NCI-H748 (cell line): ENCODE results near the gene BAIAP2.
"Not testable (repeated sequence)": the region's sequence is repeated elsewhere in the genome, so short reads cannot be mapped to it uniquely, and the experiment has no call there.

Experiments used
- DNase-seq: peaks from one replicate; lab custom pipeline; 2025; ENCODE audit not compliant: unreplicated experiment; lab: John Stamatoyannopoulos, UW

Gene BAIAP2

GRCh38 chr17:81154016-81154415, 119.1 kb downstream of the BAIAP2 start:
- not testable (repeated sequence) for DNase-seq

GRCh38 chr17:81154961-81155360, 120.0 kb downstream of the BAIAP2 start:
- DNase-seq, result no peak

- DNase-seq, result no peak
These were observed 122.2 kb downstream of the BAIAP2 start for GRCh38 chr17:81156866-81157805.

- no peak for DNase-seq
These were observed 123.1 kb downstream of the BAIAP2 start for GRCh38 chr17:81157848-81158687.

GRCh38 chr17:81158688-81159590, 124.0 kb downstream of the BAIAP2 start:
- no peak for DNase-seq

GRCh38 chr17:81159611-81160265, 124.8 kb downstream of the BAIAP2 start:
- no peak for DNase-seq

GRCh38 chr17:81160306-81160705, 125.4 kb downstream of the BAIAP2 start:
- DNase-seq, result no peak

- peak; percentile 19 for DNase-seq
These were observed 125.9 kb downstream of the BAIAP2 start for GRCh38 chr17:81160747-81161453.

GRCh38 chr17:81161536-81161935, 126.6 kb downstream of the BAIAP2 start:
- no peak for DNase-seq

GRCh38 chr17:81161972-81162371, 127.0 kb downstream of the BAIAP2 start:
- DNase-seq, result no peak

- DNase-seq, result no peak
These were observed 127.5 kb downstream of the BAIAP2 start for GRCh38 chr17:81162491-81162890.

GRCh38 chr17:81163051-81163695, 128.2 kb downstream of the BAIAP2 start:
- no peak for DNase-seq

GRCh38 chr17:81163703-81164370, 128.9 kb downstream of the BAIAP2 start:
- no peak for DNase-seq

- no peak for DNase-seq
These were observed 129.7 kb downstream of the BAIAP2 start for GRCh38 chr17:81164371-81165245.

- DNase-seq, result peak; percentile 44
These were observed 130.5 kb downstream of the BAIAP2 start, which contains the start of gene PVALEF for GRCh38 chr17:81165246-81166032. Gene PVALEF (plus strand): TSS chr17:81165507. CDS start chr17:81181227, 15,720 bp downstream.

- peak; percentile 44 for DNase-seq
These were observed 131.1 kb downstream of the BAIAP2 start, which contains the start of gene AATK for GRCh38 chr17:81166033-81166492. Gene AATK (minus strand): TSS chr17:81166221. CDS start chr17:81165992, 229 bp downstream.
